D341Med (cell line): ENCODE measurements around the gene COL27A1.
"Not testable (repeated sequence)": the region's sequence is repeated elsewhere in the genome, so short reads cannot be mapped to it uniquely, and the experiment has no call there.

ENCODE experiments used
- DNase-seq: peaks from one replicate; pipeline ENCODE4 v3.0.0; 2012; ENCODE audit warnings: low spot score

Gene COL27A1

GRCh38 chr9:114123031-114123977 lies 32.0 kb upstream of the COL27A1 start:
- no peak for DNase-seq

GRCh38 chr9:114124138-114124537 lies 31.2 kb upstream of the COL27A1 start:
- DNase-seq = no peak

GRCh38 chr9:114124666-114125475 lies 30.5 kb upstream of the COL27A1 start:
- DNase-seq = no peak

- DNase-seq = no peak
Observed at GRCh38 chr9:114125476-114126013, 29.8 kb upstream of the COL27A1 start.

GRCh38 chr9:114126247-114127060 lies 28.9 kb upstream of the COL27A1 start:
- DNase-seq = no peak

- not testable (repeated sequence) for DNase-seq
Observed at GRCh38 chr9:114128759-114129158, 26.6 kb upstream of the COL27A1 start.

GRCh38 chr9:114130141-114130540 lies 25.2 kb upstream of the COL27A1 start:
- no peak for DNase-seq

GRCh38 chr9:114130624-114131277 lies 24.6 kb upstream of the COL27A1 start:
- no peak for DNase-seq

GRCh38 chr9:114131808-114132549 lies 23.4 kb upstream of the COL27A1 start:
- no peak for DNase-seq

- no peak for DNase-seq
Observed at GRCh38 chr9:114132550-114132918, 22.8 kb upstream of the COL27A1 start.

GRCh38 chr9:114134827-114135396 lies 20.4 kb upstream of the COL27A1 start:
- no peak for DNase-seq

GRCh38 chr9:114137831-114138230 lies 17.5 kb upstream of the COL27A1 start:
- DNase-seq = no peak

- no peak for DNase-seq
Observed at GRCh38 chr9:114138552-114138971, 16.8 kb upstream of the COL27A1 start.

- no peak for DNase-seq
Observed at GRCh38 chr9:114139071-114139470, 16.3 kb upstream of the COL27A1 start.

- DNase-seq = no peak
Observed at GRCh38 chr9:114140401-114140800, 14.9 kb upstream of the COL27A1 start.

GRCh38 chr9:114140850-114141249 lies 14.5 kb upstream of the COL27A1 start:
- no peak for DNase-seq

- DNase-seq = no peak
Observed at GRCh38 chr9:114141553-114142402, 13.6 kb upstream of the COL27A1 start.

- DNase-seq = no peak
Observed at GRCh38 chr9:114143234-114143633, 12.1 kb upstream of the COL27A1 start.

- DNase-seq = no peak
Observed at GRCh38 chr9:114146735-114147134, 8.6 kb upstream of the COL27A1 start.
